HG03159 (cell line): Measurements from ENCODE around the gene GOLGA6A.

Experiments used
- ATAC-seq: cut with Tn5 transposase; IDR thresholded peaks from one replicate; pipeline ENCODE4 v1.9.1; 2021; ENCODE audit warnings: mild to moderate bottlenecking, moderate library complexity; ENCODE audit not compliant: unreplicated experiment

GOLGA6A gene

GRCh38 chr15:74037171-74038117, 44.9 kb downstream of the GOLGA6A start:
- ATAC-seq: no peak

GRCh38 chr15:74036271-74037170, 45.8 kb downstream of the GOLGA6A start:
- ATAC-seq: no peak

GRCh38 chr15:74035121-74036017, 47.0 kb downstream of the GOLGA6A start:
- no peak for ATAC-seq

- no peak for ATAC-seq
Observed at GRCh38 chr15:74034206-74034755, 48.1 kb downstream of the GOLGA6A start.

GRCh38 chr15:74032606-74033561, 49.5 kb downstream of the GOLGA6A start:
- ATAC-seq: no peak

GRCh38 chr15:74032046-74032445, 50.3 kb downstream of the GOLGA6A start:
- no peak for ATAC-seq

GRCh38 chr15:74028646-74029045, 53.7 kb downstream of the GOLGA6A start:
- ATAC-seq: no peak

GRCh38 chr15:74027688-74028087, 54.7 kb downstream of the GOLGA6A start:
- no peak for ATAC-seq

- no peak for ATAC-seq
Observed at GRCh38 chr15:74025436-74025835, 56.9 kb downstream of the GOLGA6A start.

GRCh38 chr15:74024687-74025086, 57.7 kb downstream of the GOLGA6A start:
- no peak for ATAC-seq

GRCh38 chr15:74022706-74023470, 59.5 kb downstream of the GOLGA6A start:
- ATAC-seq: no peak
